Jurkat, Clone E6-1 (cell line): Measurements from ENCODE around the gene NDUFA12.

Source experiments
- DNase-seq: peaks from one replicate; pipeline ENCODE4 v3.0.0-alpha.2; 2011; ENCODE audit warnings: low read depth, low spot score
- H3K4me3 ChIP-seq: 2 replicates; pipeline ENCODE4 v1.5.1; 2011; ENCODE audit warnings: mild to moderate bottlenecking, low read length, control low read depth, moderate library complexity

NDUFA12 gene

DNA sequence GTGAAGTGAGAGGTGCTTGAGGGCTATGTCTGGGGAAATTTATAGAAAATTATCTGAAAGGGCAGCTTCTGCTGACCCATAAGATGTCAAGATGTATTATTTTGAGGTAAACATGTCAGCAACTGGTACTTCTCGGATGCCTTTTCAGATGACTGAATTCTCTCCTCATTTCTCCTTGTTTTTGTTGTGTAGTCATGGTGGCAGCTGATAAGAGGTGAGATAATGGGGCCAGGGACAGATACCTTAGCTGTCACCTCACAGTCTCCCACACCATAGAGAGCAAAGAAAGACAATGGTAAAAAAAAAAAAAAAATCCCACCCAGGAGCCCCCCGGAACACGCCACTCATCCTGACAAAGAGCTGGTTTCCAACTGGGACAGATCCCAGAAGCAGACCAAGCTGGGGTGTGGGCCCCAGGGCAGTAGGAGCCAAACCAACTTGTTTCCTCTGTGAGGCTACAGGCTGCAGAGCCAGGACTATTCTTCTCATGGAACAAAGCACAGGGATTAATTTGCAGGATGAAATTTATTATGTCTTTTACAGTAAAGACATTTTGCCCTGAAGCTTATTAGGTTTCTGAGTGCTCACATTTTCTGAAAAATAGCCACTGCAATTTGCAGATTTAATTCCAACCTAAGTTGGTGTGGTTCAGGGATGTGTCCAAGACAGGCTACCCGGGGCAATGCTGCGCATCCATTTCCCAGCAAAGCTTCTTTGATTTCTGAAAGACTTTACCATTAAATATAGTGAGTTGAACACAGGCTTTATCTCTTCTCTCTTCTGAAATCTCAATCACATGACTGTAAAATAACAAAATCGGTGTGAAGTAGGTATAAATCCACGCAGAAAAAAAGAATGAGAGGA, 52.2 kb downstream of the NDUFA12 start:
- DNase-seq = no peak
- H3K4me3 ChIP-seq = no peak overlapping the region

DNA sequence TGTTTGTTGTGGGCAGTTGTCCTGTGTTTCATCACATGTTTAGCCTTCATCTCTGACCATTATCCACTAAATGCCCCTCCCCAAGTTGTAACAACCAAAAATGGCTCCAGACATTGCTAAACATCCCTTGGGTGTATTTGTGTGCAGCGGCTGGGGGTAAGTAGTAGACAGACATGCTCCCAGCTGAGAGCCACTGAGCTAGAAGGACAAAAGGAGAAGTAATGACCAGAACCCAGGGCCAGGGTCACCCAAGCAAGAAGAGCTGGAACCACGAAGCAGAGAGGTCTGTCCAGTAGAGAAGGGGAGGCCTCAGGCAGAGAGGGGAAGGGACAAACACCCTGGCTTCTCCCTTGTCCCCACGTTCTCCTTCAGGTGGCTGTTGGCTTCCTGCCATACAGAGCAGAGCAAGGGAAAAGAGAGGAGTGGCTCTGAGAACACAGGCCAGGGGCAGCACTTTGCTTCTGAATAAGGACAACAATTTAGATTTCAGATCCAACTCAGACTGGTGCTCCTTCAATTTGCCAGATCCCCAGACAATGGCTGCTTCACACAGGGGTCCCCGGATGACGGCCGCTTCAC, 55.2 kb downstream of the NDUFA12 start:
- H3K4me3 ChIP-seq = no peak overlapping the region
- DNase-seq = no peak

DNA sequence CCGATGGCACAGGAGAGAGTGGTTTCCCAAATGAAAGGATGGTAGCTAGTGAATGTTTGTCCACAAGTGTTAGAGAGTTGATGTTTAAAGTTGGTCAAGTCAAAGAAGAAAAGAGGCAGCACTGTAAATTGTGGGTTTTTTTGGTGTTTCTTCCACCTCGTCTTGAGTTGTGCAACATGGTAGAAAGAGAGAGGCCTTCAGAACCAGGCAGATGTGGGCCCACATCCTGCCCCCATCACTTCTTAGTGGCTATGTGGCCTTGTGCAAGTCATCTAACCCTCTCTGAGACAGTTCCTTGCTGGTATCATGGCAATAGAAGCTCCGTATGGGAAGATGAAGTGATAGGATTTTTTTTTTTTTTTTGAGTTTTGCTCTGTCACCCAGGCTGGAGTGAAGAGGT, 60.8 kb downstream of the NDUFA12 start:
- no peak overlapping the region for H3K4me3 ChIP-seq
- peak; percentile 54 for DNase-seq

- no peak overlapping the region for H3K4me3 ChIP-seq
- DNase-seq = no peak
Observed at GRCh38 chr12:94941440-94941862, 62.0 kb downstream of the NDUFA12 start.

- no peak overlapping the region for H3K4me3 ChIP-seq
Observed at GRCh38 chr12:94940771-94941170, 62.7 kb downstream of the NDUFA12 start.

DNA sequence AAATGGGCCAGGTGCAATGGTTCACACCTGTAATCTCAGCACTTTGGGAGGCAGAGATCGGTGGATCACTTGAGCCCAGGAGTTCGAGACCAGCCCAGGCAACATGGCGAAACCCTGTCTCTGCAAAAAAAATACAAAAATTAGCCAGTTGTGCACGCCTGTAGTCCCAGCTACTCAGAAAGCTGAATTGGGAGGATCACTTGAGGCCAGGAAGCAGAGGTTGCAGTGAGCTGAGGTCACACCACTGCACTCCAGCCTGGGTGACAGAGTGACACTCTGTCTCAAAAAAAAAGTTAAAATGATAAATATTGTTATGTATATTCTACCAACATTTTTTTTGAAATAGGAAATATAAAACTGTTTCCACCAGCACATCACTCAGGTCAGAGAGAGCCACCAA, 64.9 kb downstream of the NDUFA12 start:
- no peak for DNase-seq

More at GRCh38 chr12:94940771-94941170, 62.7 kb downstream of the NDUFA12 start:
- DNase-seq = no peak

GRCh38 chr12:94930772-94931171, 72.7 kb downstream of the NDUFA12 start:
- DNase-seq = no peak
- no peak overlapping the region for H3K4me3 ChIP-seq

More for the DNA sequence above, 64.9 kb downstream of the NDUFA12 start:
- no peak overlapping the region for H3K4me3 ChIP-seq

DNA sequence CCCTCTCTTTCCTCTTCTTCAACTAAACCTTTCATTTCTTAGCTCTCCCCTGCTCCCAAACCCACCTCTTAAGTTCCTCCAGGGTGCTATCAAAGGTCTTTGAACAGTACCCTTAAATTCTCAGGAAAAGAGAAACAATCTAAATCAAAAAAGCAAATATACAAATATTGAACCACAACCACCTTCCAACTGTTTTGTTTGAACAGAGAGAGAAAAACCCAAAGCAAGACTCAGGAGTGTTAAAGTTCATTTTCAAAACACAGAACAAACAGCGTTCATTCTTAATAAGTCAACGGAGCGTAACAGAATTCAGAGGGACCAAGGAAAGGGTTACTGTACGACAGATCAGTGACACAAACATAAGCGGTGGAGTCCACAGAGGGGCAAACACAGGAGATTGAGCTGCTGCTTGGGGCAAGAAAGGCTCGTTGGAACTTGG, 73.3 kb downstream of the NDUFA12 start:
- H3K4me3 ChIP-seq = no peak overlapping the region
- no peak for DNase-seq

DNA sequence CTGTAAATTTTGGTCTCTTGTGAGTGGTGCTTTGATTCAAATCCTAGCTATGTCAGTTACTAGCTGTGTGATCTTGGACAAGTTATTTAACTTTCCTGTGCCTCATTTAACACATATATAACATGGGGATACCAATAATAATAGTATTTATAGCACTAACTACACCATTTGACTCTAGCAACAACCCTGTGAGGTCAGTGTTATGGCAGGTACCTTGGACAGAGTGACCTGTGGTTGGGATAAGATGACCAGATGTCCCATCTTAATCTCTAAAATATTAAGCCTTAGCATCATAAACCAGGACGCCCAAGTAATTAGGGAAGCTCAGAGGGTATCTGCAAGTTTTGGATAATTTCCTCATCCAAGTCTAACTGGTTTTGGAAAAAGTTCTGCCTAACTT, 73.7 kb downstream of the NDUFA12 start:
- no peak for DNase-seq
- H3K4me3 ChIP-seq = no peak overlapping the region

- DNase-seq = no peak
- no peak overlapping the region for H3K4me3 ChIP-seq
Observed at GRCh38 chr12:94925729-94926128, 77.8 kb downstream of the NDUFA12 start.

- no peak overlapping the region for H3K4me3 ChIP-seq
- DNase-seq = no peak
Observed at GRCh38 chr12:94925206-94925605, 78.3 kb downstream of the NDUFA12 start.

- no peak overlapping the region for H3K4me3 ChIP-seq
- DNase-seq = no peak
Observed at GRCh38 chr12:94922561-94922960, 80.9 kb downstream of the NDUFA12 start.
